ENCODE data around the gene CEP72.

DNA sequence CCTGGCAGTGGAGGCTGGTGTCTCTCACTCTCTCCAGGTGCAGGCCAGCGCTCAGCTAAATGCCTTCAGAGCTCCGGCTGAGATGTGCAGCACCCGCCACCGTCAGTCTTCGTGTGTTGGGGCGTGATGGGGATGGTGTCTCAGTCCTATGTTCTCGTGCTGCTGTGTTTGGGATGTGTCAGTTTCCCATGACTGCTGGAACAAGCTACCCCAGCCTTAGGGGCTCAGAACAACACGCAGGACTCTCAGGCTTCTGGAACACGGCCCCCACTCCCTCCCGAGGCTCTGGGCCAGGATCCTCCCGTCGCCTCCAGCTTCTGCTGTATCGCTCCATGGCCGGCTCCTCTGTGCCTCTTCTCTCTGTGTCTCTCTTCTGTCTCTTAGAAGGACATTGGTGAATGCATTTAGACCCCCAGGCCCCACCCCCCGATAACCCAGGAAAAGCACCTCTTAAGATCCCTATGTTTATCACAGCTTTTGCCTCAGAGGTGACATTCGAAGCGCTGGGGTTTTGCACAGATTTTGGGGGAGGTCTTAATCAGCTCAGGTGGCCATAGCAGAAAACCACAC, 9.6 kb upstream of the CEP72 start:
- TF ChIP-seq, protein P1, sequence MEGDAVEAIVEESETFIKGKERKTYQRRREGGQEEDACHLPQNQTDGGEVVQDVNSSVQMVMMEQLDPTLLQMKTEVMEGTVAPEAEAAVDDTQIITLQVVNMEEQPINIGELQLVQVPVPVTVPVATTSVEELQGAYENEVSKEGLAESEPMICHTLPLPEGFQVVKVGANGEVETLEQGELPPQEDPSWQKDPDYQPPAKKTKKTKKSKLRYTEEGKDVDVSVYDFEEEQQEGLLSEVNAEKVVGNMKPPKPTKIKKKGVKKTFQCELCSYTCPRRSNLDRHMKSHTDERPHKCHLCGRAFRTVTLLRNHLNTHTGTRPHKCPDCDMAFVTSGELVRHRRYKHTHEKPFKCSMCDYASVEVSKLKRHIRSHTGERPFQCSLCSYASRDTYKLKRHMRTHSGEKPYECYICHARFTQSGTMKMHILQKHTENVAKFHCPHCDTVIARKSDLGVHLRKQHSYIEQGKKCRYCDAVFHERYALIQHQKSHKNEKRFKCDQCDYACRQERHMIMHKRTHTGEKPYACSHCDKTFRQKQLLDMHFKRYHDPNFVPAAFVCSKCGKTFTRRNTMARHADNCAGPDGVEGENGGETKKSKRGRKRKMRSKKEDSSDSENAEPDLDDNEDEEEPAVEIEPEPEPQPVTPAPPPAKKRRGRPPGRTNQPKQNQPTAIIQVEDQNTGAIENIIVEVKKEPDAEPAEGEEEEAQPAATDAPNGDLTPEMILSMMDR (IDR thresholded peaks at IDR 0.05) = no peak
- no peak for TF ChIP-seq POLR2A (IDR thresholded peaks at IDR 0.05)

All from heart left ventricle (tissue), 13 donors.